ENCODE measurements around the gene PEF1. TPM values are rescaled to one million over a fixed set of nuclear protein-coding genes. Genes with fewer than 3 reads are reported as not detected.

The PEF1 gene
- total RNA-seq, 4 donors from 2014 or later: 101 to 124 (median 115) TPM

DNA sequence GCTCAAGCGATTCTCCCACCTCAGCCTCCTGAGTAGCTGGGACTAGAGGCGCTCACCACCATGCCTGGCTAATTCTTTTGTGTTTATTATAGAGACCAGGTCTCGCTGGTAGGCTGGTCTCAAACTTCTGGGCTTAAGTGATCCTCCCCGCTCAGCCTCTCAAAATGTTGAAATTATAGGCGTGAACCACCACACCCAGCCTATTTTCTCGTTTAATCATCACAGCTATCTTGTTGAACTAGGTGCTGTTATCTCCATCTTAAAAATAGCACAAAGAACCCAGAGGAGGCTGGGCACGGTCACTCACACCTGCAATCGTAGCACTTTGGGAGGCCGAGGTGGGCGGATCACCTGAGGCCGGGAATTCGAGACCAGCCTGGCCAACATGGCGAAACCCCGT, 31.1 kb upstream of the PEF1 start:
- no peak for TF ChIP-seq POLR2A (IDR thresholded peaks at IDR 0.05)
- TF ChIP-seq, protein P1, sequence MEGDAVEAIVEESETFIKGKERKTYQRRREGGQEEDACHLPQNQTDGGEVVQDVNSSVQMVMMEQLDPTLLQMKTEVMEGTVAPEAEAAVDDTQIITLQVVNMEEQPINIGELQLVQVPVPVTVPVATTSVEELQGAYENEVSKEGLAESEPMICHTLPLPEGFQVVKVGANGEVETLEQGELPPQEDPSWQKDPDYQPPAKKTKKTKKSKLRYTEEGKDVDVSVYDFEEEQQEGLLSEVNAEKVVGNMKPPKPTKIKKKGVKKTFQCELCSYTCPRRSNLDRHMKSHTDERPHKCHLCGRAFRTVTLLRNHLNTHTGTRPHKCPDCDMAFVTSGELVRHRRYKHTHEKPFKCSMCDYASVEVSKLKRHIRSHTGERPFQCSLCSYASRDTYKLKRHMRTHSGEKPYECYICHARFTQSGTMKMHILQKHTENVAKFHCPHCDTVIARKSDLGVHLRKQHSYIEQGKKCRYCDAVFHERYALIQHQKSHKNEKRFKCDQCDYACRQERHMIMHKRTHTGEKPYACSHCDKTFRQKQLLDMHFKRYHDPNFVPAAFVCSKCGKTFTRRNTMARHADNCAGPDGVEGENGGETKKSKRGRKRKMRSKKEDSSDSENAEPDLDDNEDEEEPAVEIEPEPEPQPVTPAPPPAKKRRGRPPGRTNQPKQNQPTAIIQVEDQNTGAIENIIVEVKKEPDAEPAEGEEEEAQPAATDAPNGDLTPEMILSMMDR (IDR thresholded peaks at IDR 0.05): no peak
- DNase-seq (ENCODE audit: low spot score in 2 of 2): no peak
- H3K4me3 ChIP-seq (ENCODE audit: low read depth, poor library complexity, severe bottlenecking): no peak overlapping the region
- WGBS, 2 donors: 76 to 87% methylated on average over 14 of the region's 14 CpGs
- intact Hi-C loops (cut with DNase I; ENCODE audit: low total_unique reads): no loop called here

DNA sequence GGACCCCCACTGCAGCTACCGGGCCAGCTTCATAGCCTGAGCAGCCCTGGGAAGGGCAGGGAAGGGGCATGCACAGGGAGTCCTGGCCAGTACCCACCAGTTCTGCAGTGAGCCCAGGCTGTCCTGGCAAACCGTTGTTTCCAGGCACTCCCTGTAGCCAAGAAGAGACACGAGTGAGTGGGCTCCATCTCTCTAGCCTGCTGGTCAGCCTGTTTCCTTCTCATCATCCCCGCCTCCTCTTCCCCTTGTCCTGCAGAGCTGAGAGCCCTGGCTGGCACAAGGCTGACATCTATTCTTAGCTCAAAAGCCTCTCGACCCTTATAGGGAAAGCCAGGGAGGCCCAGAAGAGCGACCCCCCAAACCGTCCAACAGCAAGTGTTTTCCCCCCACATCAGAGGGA, 30.5 kb upstream of the PEF1 start:
- intact Hi-C loops (cut with DNase I; ENCODE audit: low total_unique reads): no loop called here
- DNase-seq (ENCODE audit: low spot score in 2 of 2): no peak
- WGBS, 2 donors: 75 to 80% methylated on average over 7 of the region's 7 CpGs
- TF ChIP-seq, protein P1 (IDR thresholded peaks at IDR 0.05): no peak
- TF ChIP-seq POLR2A (IDR thresholded peaks at IDR 0.05): no peak
- H3K4me3 ChIP-seq (ENCODE audit: low read depth, poor library complexity, severe bottlenecking): no peak overlapping the region

DNA sequence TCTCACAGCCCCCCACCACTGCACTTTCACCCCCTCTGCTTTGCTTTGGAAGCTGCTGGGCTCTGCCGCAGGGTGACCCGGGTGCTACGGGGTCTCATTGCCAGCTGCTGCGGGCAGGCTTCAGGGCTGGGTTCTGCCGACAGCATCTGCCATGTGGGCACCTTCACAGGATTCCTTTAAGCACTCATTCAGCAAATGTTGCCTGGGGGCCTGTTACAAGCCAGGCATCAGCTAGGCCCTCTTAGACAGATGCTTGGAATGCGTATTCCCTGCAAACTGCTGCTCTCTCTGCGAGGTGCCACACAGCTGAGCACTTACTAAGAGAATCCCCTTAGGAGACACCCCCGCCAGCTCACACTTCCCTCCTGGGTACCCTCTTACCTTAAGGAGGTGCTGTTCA, 29.9 kb upstream of the PEF1 start:
- no peak for DNase-seq (ENCODE audit: low spot score in 2 of 2)
- WGBS, 2 donors: 67 to 76% methylated on average over 6 to 8 of the region's 8 CpGs
- TF ChIP-seq, protein P1 (IDR thresholded peaks at IDR 0.05): no peak
- TF ChIP-seq POLR2A (IDR thresholded peaks at IDR 0.05): no peak
- intact Hi-C loops (cut with DNase I; ENCODE audit: low total_unique reads): no loop called here
- H3K4me3 ChIP-seq (ENCODE audit: low read depth, poor library complexity, severe bottlenecking): no peak overlapping the region

DNA sequence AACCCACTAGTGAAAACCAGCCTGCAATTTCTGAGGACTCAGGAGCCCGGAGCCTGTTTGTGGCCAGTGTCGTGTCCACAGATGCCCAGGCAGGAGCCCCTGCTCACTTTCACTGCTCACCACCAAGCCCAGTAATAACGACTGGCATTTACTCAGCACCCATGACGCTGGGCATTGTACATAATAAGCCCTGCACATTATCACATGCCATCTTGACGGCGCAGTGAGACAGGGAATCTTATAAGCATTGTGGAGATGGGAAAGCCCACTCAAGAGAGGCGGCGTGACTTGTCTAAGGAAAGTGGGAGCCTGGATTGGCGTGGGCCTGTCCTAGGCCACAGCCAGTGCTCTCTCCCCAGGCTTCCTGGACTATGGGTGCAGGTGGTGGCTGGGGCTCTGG, 28.8 kb upstream of the PEF1 start:
- intact Hi-C loops (cut with DNase I; ENCODE audit: low total_unique reads): no loop called here

GRCh38 chr1:31672986-31673385, 28.3 kb upstream of the PEF1 start:
- no peak for DNase-seq (ENCODE audit: low spot score in 2 of 2)
- intact Hi-C loops (cut with DNase I; ENCODE audit: low total_unique reads): no loop called here
- WGBS, 2 donors: 45 to 62% methylated on average over 13 of the region's 13 CpGs
- TF ChIP-seq, protein P1 (IDR thresholded peaks at IDR 0.05): no peak
- H3K4me3 ChIP-seq (ENCODE audit: low read depth, poor library complexity, severe bottlenecking): no peak overlapping the region

More for the DNA sequence above, 28.8 kb upstream of the PEF1 start:
- WGBS, 2 donors: 88 to 90% methylated on average over 9 of the region's 9 CpGs
- DNase-seq (ENCODE audit: low spot score in 2 of 2): no peak
- TF ChIP-seq, protein P1 (IDR thresholded peaks at IDR 0.05): no peak
- no peak for TF ChIP-seq POLR2A (IDR thresholded peaks at IDR 0.05)
- no peak overlapping the region for H3K4me3 ChIP-seq (ENCODE audit: low read depth, poor library complexity, severe bottlenecking)

- 87 to 91% methylated on average over 5 to 8 of the region's 8 CpGs for WGBS, 2 donors
- no peak overlapping the region for H3K4me3 ChIP-seq (ENCODE audit: low read depth, poor library complexity, severe bottlenecking)
- no peak for DNase-seq (ENCODE audit: low spot score in 2 of 2)
- TF ChIP-seq, protein P1 (IDR thresholded peaks at IDR 0.05): no peak
- intact Hi-C loops (cut with DNase I; ENCODE audit: low total_unique reads): no loop called here
Measured at GRCh38 chr1:31671561-31672201, 27.0 kb upstream of the PEF1 start.
